GM21737 (cell line): ENCODE data around the gene ZNF70.

Source experiments
- ATAC-seq: cut with Tn5 transposase; IDR thresholded peaks from one replicate; pipeline ENCODE4 v1.9.1; 2021; ENCODE audit warnings: mild to moderate bottlenecking, moderate library complexity; ENCODE audit not compliant: unreplicated experiment

The ZNF70 gene

GRCh38 chr22:23720855-23721254 lies 30.1 kb downstream of the ZNF70 start:
- ATAC-seq = no peak

- no peak for ATAC-seq
Observed at GRCh38 chr22:23718371-23719165, 32.3 kb downstream of the ZNF70 start.

GRCh38 chr22:23716811-23717801 lies 33.8 kb downstream of the ZNF70 start:
- ATAC-seq = no peak

GRCh38 chr22:23715806-23716375 lies 35.0 kb downstream of the ZNF70 start:
- ATAC-seq = no peak

GRCh38 chr22:23714596-23715578 lies 36.0 kb downstream of the ZNF70 start:
- ATAC-seq = no peak

- ATAC-seq = no peak
Observed at GRCh38 chr22:23713696-23714595, 37.0 kb downstream of the ZNF70 start.

- no peak for ATAC-seq
Observed at GRCh38 chr22:23712256-23712655, 38.7 kb downstream of the ZNF70 start.

- ATAC-seq = no peak
Observed at GRCh38 chr22:23709107-23709506, 41.8 kb downstream of the ZNF70 start.

- ATAC-seq = no peak
Observed at GRCh38 chr22:23708270-23708669, 42.6 kb downstream of the ZNF70 start.

- ATAC-seq = no peak
Observed at GRCh38 chr22:23705358-23705757, 45.6 kb downstream of the ZNF70 start.

GRCh38 chr22:23704829-23705228 lies 46.1 kb downstream of the ZNF70 start:
- ATAC-seq = no peak

- no peak for ATAC-seq
Observed at GRCh38 chr22:23704062-23704461, 46.9 kb downstream of the ZNF70 start.

- no peak for ATAC-seq
Observed at GRCh38 chr22:23700706-23701105, 50.2 kb downstream of the ZNF70 start.

- ATAC-seq = no peak
Observed at GRCh38 chr22:23698673-23699235, 52.2 kb downstream of the ZNF70 start.

- no peak for ATAC-seq
Observed at GRCh38 chr22:23698094-23698493, 52.8 kb downstream of the ZNF70 start.

- no peak for ATAC-seq
Observed at GRCh38 chr22:23697031-23697970, 53.6 kb downstream of the ZNF70 start.

GRCh38 chr22:23696326-23696851 lies 54.5 kb downstream of the ZNF70 start:
- ATAC-seq = peak; percentile 91
